ENCODE results near the gene ELOVL1.
"Not testable (repeated sequence)": the region's sequence is repeated elsewhere in the genome, so short reads cannot be mapped to it uniquely, and the experiment has no call there.

The ELOVL1 gene

DNA sequence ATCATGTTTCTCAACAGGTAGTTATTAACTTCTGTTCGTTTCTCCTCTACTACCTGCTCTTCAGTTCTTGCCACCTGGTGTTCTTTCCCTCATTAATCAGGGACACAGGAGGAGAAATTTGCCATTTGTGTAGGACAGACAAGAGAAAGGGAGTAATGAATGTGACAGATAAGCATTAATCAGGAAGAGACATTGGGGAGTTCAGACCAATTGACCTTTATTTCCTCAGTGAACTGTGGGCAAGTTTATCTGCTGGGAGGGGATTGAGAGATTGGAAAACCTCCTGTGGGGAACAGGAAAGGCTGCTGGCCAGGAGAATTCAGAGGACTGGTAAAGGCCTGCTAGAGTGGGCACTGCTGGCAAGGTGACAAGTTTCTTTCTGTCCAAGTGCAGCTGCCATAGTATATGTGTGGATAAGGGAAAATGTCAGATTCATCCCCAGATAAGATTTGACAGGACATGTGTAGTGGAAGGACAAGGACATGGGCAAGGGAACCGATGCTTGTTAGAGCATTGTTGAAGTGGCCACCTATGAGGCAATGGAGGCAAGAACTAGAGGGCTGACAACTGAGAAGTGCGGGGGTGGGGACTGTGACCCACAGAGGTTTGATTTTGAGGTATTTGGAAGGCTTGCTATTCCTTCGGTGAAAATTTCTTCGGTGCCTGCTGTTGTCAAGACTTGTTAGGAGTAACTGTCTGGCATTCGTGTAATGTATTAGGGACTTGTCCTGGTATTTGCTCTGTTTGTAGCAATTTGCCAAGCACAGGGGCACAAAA lies 34.5 kb upstream of the ELOVL1 start:
- H3K27ac ChIP-seq, result no peak overlapping the region
- TF ChIP-seq, protein P1, sequence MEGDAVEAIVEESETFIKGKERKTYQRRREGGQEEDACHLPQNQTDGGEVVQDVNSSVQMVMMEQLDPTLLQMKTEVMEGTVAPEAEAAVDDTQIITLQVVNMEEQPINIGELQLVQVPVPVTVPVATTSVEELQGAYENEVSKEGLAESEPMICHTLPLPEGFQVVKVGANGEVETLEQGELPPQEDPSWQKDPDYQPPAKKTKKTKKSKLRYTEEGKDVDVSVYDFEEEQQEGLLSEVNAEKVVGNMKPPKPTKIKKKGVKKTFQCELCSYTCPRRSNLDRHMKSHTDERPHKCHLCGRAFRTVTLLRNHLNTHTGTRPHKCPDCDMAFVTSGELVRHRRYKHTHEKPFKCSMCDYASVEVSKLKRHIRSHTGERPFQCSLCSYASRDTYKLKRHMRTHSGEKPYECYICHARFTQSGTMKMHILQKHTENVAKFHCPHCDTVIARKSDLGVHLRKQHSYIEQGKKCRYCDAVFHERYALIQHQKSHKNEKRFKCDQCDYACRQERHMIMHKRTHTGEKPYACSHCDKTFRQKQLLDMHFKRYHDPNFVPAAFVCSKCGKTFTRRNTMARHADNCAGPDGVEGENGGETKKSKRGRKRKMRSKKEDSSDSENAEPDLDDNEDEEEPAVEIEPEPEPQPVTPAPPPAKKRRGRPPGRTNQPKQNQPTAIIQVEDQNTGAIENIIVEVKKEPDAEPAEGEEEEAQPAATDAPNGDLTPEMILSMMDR (conservative IDR thresholded peaks at IDR 0.05), result no peak

DNA sequence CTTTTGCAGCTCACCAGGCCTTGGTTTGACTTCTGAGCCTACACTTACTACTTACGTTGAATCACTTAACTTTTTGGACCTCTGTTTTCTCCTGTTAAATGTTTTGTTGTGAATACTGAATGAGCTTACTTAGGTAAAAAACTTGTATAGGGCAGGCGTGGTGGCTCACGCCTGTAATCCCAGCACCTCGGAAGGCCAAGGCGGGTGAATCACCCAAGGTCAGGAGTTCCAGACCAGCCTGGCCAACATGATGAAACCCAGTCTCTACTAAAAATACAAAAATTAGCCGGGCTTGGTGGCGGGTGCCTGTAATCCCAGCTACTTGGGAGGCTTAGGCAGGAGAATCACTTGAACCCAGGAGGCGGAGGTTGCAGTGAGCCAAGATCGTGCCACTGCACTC lies 32.6 kb upstream of the ELOVL1 start:
- H3K27ac ChIP-seq, result not testable (repeated sequence)

DNA sequence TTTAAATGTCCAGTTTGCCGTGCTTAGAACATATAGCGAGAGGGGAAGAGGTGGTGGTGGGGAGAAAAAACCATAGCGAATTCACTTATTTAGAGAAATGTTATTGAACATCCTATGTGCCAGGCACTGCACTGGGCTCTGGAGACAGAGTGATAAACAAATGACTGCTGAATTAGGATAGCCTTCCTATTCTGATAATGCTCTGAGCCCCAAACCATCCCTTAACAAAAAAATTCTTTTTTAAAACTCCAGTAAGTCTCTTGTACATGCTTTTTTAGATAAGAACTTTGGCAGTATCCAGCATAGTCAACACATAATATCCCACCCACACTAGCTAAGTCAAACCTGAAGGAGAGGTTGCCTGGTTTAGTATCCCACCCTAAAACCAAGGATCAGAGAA lies 30.4 kb upstream of the ELOVL1 start:
- TF ChIP-seq, protein P1 (conservative IDR thresholded peaks at IDR 0.05), result no peak

DNA sequence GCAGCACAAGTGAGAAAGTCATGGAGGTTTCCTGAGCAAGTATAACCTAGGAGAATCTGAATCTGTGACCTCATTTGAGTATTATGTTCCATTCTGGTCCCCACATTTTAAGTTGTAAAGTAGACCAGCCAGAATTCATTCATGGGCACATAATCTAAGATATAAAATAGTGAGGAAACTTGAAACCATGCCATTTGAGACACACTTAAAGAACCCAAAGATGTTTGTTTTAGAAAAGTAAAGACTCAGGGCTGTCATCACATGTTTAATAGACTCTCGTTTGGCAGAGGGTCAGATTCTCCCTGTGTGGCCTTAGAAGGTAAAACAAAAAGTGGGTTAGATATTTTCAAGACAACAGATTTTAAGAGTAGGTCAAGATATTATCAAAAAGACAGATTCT lies 28.2 kb upstream of the ELOVL1 start:
- TF ChIP-seq, protein P1 (conservative IDR thresholded peaks at IDR 0.05), result no peak
- H3K27ac ChIP-seq, result peak overlapping the region; percentile 83

More for the DNA sequence above, 30.4 kb upstream of the ELOVL1 start:
- peak overlapping the region; percentile 83 for H3K27ac ChIP-seq

DNA sequence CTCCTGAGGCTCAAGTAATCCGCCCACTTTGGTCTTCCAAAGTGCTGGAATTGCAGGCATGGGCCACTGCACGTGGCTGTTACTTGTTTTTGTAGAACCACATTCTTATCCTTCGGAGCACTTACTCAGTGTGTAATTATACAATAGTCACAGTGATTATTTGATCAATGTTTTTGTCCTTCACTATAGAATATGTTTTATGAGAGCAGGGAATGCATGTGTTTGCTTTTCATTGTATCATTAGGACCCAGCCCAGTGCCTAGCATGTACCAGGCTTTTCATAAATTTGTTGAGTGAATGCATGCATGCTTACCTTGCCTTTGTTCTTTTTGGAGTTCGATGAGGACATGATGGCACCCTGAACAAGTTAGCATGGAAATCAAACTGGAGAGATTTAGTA lies 27.7 kb upstream of the ELOVL1 start:
- TF ChIP-seq, protein P1 (conservative IDR thresholded peaks at IDR 0.05), result no peak
- H3K27ac ChIP-seq, result peak overlapping the region; percentile 83

DNA sequence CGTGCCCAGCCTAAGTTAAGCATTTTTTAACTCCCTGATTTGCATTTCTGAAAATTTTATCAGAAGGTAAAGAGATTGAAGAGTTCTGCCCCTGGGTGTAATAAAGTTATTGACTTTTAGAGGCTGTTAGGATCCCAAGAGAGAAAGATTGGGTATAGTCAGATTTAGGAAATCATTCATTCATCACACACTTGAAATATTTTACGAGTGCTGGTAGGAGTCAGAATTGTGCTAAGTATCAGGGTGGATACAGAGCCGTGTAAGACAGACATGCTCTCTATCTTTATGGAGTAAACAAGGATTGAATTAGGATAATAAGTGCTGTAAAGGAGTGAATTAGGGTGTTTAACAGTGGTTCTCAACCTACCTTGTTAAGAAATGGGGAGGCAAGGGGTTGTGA lies 24.9 kb upstream of the ELOVL1 start:
- TF ChIP-seq, protein P1 (conservative IDR thresholded peaks at IDR 0.05), result no peak
- peak overlapping the region; percentile 32; the same call in 1 of the 2 replicates for H3K27ac ChIP-seq

DNA sequence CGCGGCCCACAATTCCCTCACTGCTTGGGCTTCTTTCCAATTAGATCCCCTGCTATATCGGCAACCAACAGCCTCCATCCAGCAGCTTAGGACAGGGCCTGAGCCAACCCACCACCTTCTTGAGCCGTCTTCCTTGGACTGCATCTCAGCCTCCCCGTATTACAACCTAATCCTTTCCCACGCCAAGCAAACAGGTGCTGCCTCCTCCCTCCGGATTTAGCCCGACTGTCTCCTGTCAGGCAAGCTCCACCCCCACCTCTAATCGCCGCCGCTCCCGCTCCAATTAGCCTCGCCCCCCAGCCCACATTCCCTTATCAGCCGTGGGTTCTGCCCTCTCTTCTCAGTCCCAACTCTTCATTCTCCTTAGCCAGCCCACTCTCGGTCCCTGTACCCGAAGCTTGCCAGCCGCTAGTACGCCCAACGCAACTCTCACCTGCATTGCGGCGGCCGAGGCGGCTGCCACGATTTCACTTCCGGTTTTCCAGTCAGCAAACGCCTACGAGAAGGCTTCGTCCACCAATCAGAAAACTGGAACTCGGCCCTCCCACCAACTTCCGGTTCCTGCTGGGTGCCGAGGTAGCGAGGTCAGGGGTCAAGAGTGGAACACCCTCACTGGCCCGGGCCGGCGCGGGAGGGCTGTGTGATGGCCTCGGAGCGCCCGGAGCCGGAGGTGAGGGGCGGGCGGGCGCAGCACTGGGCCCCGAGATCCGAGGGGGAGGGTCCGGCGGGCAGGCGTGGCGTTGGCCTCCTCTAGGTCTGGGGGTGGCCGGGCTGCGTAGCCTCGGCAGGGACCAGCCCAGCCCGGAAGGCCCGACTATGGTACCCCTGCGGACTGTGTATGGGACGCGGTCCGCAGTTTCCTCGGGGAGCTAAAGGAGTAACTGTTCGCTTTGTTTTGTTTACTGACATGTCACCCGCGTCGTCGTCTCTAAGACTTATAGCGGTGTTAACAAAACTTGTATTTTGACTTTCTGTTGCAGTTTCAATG lies 21.8 kb upstream of the ELOVL1 start, which contains the start of the genes MED8 and SZT2:
MED8 (minus strand) TSS at position 475 of the 988 bp plus-strand sequence; CDS start at position 439, 36 bp downstream.
SZT2 (plus strand) TSS at position 574 of the 988 bp plus-strand sequence; CDS start at position 644, 70 bp downstream.
- H3K27ac ChIP-seq, result peak within 1 kb of the TSS; percentile 83
- TF ChIP-seq, protein P1 (conservative IDR thresholded peaks at IDR 0.05), result no peak

All from VCaP (cell line).